Astrocyte of the spinal cord (primary cell): ENCODE measurements around the gene DIP2A.
A peak's percentile ranks its signal among the peaks of the same experiment; 100 is the strongest.
"Not testable (repeated sequence)": the region's sequence is repeated elsewhere in the genome, so short reads cannot be mapped to it uniquely, and the experiment has no call there.

ENCODE experiments used
- DNase-seq: peaks from one replicate; pipeline ENCODE4 v3.0.0; 2011; ENCODE audit warnings: low read depth, low spot score
- H3K4me3 ChIP-seq: 2 replicates; pipeline ENCODE4 v1.5.1; 2011; ENCODE audit warnings: low read depth, mild to moderate bottlenecking, low read length, moderate library complexity
- in situ Hi-C: cut with HindIII; loops from 2 replicates; pipeline ENCODE4 v1.10.0; 2017; ENCODE audit warnings: low sequenced_read_pairs
- TF ChIP-seq, protein P1 (sequence below): IDR thresholded peaks from 2 replicates; pipeline ENCODE4 v1.5.1; 2012; ENCODE audit warnings: low read depth, mild to moderate bottlenecking, low read length, inconsistent platforms

Gene DIP2A

GRCh38 chr21:46457801-46458314 lies 833 bp upstream of the DIP2A start:
- DNase-seq, result peak; percentile 32
- H3K4me3 ChIP-seq, result peak overlapping the region; percentile 83
- in situ Hi-C loops, result no loop called here
- TF ChIP-seq, protein P1, sequence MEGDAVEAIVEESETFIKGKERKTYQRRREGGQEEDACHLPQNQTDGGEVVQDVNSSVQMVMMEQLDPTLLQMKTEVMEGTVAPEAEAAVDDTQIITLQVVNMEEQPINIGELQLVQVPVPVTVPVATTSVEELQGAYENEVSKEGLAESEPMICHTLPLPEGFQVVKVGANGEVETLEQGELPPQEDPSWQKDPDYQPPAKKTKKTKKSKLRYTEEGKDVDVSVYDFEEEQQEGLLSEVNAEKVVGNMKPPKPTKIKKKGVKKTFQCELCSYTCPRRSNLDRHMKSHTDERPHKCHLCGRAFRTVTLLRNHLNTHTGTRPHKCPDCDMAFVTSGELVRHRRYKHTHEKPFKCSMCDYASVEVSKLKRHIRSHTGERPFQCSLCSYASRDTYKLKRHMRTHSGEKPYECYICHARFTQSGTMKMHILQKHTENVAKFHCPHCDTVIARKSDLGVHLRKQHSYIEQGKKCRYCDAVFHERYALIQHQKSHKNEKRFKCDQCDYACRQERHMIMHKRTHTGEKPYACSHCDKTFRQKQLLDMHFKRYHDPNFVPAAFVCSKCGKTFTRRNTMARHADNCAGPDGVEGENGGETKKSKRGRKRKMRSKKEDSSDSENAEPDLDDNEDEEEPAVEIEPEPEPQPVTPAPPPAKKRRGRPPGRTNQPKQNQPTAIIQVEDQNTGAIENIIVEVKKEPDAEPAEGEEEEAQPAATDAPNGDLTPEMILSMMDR, result no peak

DNA sequence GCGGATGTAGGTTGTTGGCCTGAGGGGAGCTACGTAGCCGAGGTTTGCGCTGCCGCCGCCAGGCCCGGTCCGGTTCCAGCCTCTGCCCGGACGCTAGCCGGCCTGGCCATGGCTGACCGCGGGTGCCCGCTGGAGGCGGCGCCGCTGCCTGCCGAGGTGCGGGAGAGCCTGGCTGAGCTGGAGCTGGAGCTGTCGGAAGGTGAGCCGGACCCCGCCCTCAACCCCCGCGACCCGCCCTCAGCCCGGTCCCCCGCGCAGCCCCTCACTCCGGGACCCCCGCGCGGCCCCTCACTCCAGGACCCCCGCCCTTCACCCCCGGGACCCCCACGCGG lies 299 bp downstream of the DIP2A start:
- peak overlapping the region; percentile 68 for H3K4me3 ChIP-seq
- in situ Hi-C loops, result no loop called here
- no peak for DNase-seq
- TF ChIP-seq, protein P1, result no peak

DNA sequence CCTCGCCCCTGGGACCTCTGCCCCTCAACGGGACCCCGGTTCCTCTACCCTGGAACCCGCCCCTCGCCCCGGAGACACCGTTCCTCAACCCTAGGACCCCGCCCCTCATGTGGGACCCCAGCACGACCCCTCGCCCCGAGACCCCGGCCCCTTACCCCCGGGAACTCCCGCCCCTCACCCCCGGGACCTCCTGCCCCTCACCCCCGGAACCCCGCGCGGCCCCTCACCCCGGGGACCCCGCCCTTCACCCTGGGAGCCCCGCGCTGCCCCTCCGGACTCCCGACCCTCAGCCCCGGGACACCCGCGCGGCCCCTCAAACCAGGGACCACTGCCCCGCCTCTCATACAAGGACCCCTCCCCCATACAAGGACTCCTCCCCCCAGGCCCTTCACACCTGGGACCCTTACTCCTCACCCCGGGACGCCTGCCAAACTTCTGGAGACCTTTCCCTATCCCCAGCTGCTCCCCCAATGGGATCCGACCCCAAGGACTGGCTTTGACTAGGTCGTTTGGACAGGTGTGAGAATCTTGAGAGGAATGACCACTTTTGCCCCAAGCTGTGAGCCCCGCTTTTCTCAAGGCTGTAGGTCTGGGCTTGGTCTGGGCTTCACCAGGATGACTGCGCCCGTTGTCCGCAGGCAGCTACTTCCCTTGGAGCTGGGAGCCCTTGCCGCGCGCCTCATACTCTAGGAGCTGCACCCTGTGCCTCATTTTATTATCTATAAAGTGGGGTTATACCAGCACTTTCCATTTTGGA lies 843 bp downstream of the DIP2A start:
- H3K4me3 ChIP-seq, result peak overlapping the region; percentile 68
- DNase-seq, result peak; percentile 33
- in situ Hi-C loops, result no loop called here

DNA sequence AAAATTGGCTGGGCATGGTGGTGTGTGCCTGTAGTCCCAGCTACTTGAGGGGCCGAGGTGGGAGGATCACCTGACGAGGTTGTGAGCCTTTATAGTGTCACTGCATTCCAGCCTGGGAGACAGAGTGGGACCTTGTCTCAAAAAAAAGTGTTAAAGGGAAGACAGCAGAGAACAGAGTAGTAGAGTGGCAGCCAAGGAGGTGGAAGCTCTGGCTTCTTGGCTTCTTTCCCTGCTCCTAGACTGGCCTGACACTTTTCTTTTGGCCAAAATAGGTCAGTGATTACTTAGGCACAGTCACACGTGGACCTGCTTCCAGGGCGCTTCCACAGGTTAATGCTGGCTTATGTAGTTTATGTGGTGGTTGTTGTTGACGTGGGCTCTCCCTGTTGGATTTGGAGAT lies 3.2 kb downstream of the DIP2A start:
- in situ Hi-C loops, result no loop called here

More for the DNA sequence above, 843 bp downstream of the DIP2A start:
- TF ChIP-seq, protein P1, result no peak

GRCh38 chr21:46465153-46465552 lies 6.5 kb downstream of the DIP2A start:
- in situ Hi-C loops, DNase-seq, H3K4me3 ChIP-seq: not testable (repeated sequence)

More for the DNA sequence above, 3.2 kb downstream of the DIP2A start:
- no peak for DNase-seq
- TF ChIP-seq, protein P1, result no peak
- no peak overlapping the region for H3K4me3 ChIP-seq

DNA sequence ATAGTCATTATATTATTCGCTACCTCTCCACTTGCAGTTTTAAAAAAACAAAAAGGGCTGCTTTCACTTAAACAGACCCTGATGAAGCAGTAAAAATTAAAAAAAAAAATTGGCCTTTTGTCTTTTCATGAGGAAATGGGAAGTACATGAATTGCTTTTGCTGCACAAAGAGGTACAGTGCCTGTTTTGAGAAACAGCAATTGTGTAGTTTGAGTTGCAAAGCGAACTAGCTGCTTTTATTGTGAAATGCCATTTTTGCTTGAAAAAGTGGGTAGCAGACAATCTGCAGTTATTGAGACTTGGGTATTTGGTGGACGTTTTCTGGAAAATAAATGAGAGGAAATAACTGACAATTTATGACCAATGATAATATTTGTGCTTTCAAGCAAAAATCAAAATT lies 7.0 kb downstream of the DIP2A start:
- no peak for DNase-seq
- H3K4me3 ChIP-seq, result no peak overlapping the region
- in situ Hi-C loops, result no loop called here
- TF ChIP-seq, protein P1, result no peak

GRCh38 chr21:46468108-46468774 lies 9.6 kb downstream of the DIP2A start:
- H3K4me3 ChIP-seq, result no peak overlapping the region
- in situ Hi-C loops, result no loop called here
- TF ChIP-seq, protein P1, result no peak
- DNase-seq, result no peak
